Muscle of leg (tissue), 11 donors: ENCODE data around the gene SHC1. TPM values are rescaled to one million over a fixed set of nuclear protein-coding genes. Genes with fewer than 3 reads are reported as not detected.

Source experiments
- DNase-seq: peaks from one replicate; pipeline ENCODE4 v3.0.0; 2013
- H3K27ac ChIP-seq: one replicate; pipeline ENCODE4 v1.5.1; 2013; ENCODE audit warnings: mild to moderate bottlenecking, low read length, control low read depth
- H3K27me3 ChIP-seq: one replicate; pipeline ENCODE4 v1.6.1; 2013; ENCODE audit warnings: low read length; ENCODE audit not compliant: control insufficient read depth, insufficient read depth
- H3K36me3 ChIP-seq: one replicate; pipeline ENCODE4 v1.6.1; 2013; ENCODE audit warnings: low read length; ENCODE audit not compliant: control insufficient read depth, insufficient read depth
- H3K4me1 ChIP-seq: one replicate; pipeline ENCODE4 v1.6.1; 2013; ENCODE audit warnings: low read length; ENCODE audit not compliant: control insufficient read depth, insufficient read depth
- H3K4me3 ChIP-seq: one replicate; pipeline ENCODE4 v1.5.1; 2013; ENCODE audit warnings: low read length, control low read depth
- H3K9me3 ChIP-seq: replicated peaks from 2 replicates; pipeline ENCODE4 v1.6.1; 2013; ENCODE audit warnings: low read depth, low read length; ENCODE audit not compliant: control insufficient read depth
- WGBS: methylation state at CpG from one replicate; pipeline ENCODE4 v1.1.5; 2013; ENCODE audit warnings: missing lambda C conversion rate; ENCODE audit not compliant: insufficient coverage; 5-methylcytosine and 5-hydroxymethylcytosine counted together
- polyA plus RNA-seq, 8 donors: library from polyadenylated mRNA; unstranded; fragments of 120-200 nt; gene quantifications; one replicate each; pipeline versions ENCODE4 v1.2.1 to v1.2.3, GENCODE V29; 2013; ENCODE audit warnings: inconsistent platforms in 1 of 8, low replicate concordance in 1 of 8; ENCODE audit not compliant: insufficient read length in 8 of 8, insufficient read depth in 1 of 8
- total RNA-seq: library from RNA; stranded (reverse); fragments of 120-200 nt; gene quantifications from one replicate; pipeline ENCODE4 v1.2.4, GENCODE V29; 2013

SHC1 gene
- total and polyA plus RNA-seq, 9 donors: 59.3 to 118 (median 90.1) TPM

- no peaks in the 10 kb centered on the region for H3K27me3 ChIP-seq
- WGBS: 0% methylated on average over 11 of the region's 18 CpGs
- no peaks in the 10 kb centered on the region for H3K9me3 ChIP-seq
- peaks cover 73% of the 10 kb centered on the region for H3K4me1 ChIP-seq
- DNase-seq: peak; percentile 99
- H3K36me3 ChIP-seq: peaks cover 42% of the 10 kb centered on the region
- H3K4me3 ChIP-seq: peak within 1 kb of the TSS; percentile 65
- peak within 1 kb of the TSS; percentile 96 for H3K27ac ChIP-seq
Measured at GRCh38 chr1:154955718-154956543, 14.6 kb downstream of the SHC1 start, which contains the start of gene PBXIP1. Gene PBXIP1 (minus strand): TSS chr1:154956099. CDS start chr1:154953721, 2,378 bp downstream.

GRCh38 chr1:154955039-154955717 is 15.4 kb downstream of the SHC1 start:
- peak overlapping the region; percentile 65 for H3K4me3 ChIP-seq
- no peaks in the 10 kb centered on the region for H3K27me3 ChIP-seq
- WGBS: 12% methylated on average over 2 of the region's 4 CpGs
- H3K9me3 ChIP-seq: no peaks in the 10 kb centered on the region
- peaks cover 67% of the 10 kb centered on the region for H3K4me1 ChIP-seq
- H3K27ac ChIP-seq: peak overlapping the region; percentile 96
- DNase-seq: peak; percentile 84
- H3K36me3 ChIP-seq: peaks cover 47% of the 10 kb centered on the region

- peaks cover 44% of the 10 kb centered on the region for H3K36me3 ChIP-seq
- H3K4me1 ChIP-seq: peaks cover 64% of the 10 kb centered on the region
- WGBS: no CpG with 5 or more reads among the region's 3 CpGs
- peak overlapping the region; percentile 96 for H3K27ac ChIP-seq
- H3K4me3 ChIP-seq: peak overlapping the region; percentile 65
- H3K27me3 ChIP-seq: no peaks in the 10 kb centered on the region
- no peak for DNase-seq
- no peaks in the 10 kb centered on the region for H3K9me3 ChIP-seq
Measured at GRCh38 chr1:154954541-154954940, 16.0 kb downstream of the SHC1 start.

- H3K9me3 ChIP-seq: no peaks in the 10 kb centered on the region
- H3K27me3 ChIP-seq: no peaks in the 10 kb centered on the region
- peaks cover 60% of the 10 kb centered on the region for H3K4me1 ChIP-seq
- 92% methylated on average over 2 of the region's 2 CpGs for WGBS
- no peak overlapping the region for H3K4me3 ChIP-seq
- DNase-seq: no peak
- peaks cover 38% of the 10 kb centered on the region for H3K36me3 ChIP-seq
- no peak overlapping the region for H3K27ac ChIP-seq
Measured at GRCh38 chr1:154953611-154954038, 16.9 kb downstream of the SHC1 start.

- H3K27ac ChIP-seq: peak overlapping the region; percentile 56
- peaks cover 50% of the 10 kb centered on the region for H3K4me1 ChIP-seq
- H3K36me3 ChIP-seq: peaks cover 38% of the 10 kb centered on the region
- no peak overlapping the region for H3K4me3 ChIP-seq
- H3K27me3 ChIP-seq: no peaks in the 10 kb centered on the region
- 90% methylated on average over 5 of the region's 6 CpGs for WGBS
- no peak for DNase-seq
- no peaks in the 10 kb centered on the region for H3K9me3 ChIP-seq
Measured at GRCh38 chr1:154952664-154953063, 17.9 kb downstream of the SHC1 start.

- WGBS: 58% methylated on average over 10 of the region's 15 CpGs
- Histone ChIP-seq H3K4me1 (peaks cover 44% of the 10 kb centered on the region), H3K27me3 (no peaks in the 10 kb centered on the region), H3K9me3 (no peaks in the 10 kb centered on the region), H3K36me3 (peaks cover 43% of the 10 kb centered on the region), H3K4me3 (no peak overlapping the region), H3K27ac (peak overlapping the region; percentile 56)
- DNase-seq: no peak
Measured at GRCh38 chr1:154951901-154952657, 18.5 kb downstream of the SHC1 start.

- H3K4me1 ChIP-seq: peaks cover 42% of the 10 kb centered on the region
- 89% methylated on average over 6 of the region's 11 CpGs for WGBS
- H3K36me3 ChIP-seq: peaks cover 62% of the 10 kb centered on the region
- H3K4me3 ChIP-seq: no peak overlapping the region
- no peak for DNase-seq
- no peaks in the 10 kb centered on the region for H3K27me3 ChIP-seq
- H3K27ac ChIP-seq: no peak overlapping the region
- no peaks in the 10 kb centered on the region for H3K9me3 ChIP-seq
Measured at GRCh38 chr1:154948079-154948478, 22.5 kb downstream of the SHC1 start.

GRCh38 chr1:154945962-154946850 is 24.3 kb downstream of the SHC1 start:
- Histone ChIP-seq H3K36me3 (peaks cover 54% of the 10 kb centered on the region), H3K27ac (no peak overlapping the region), H3K4me3 (no peak overlapping the region), H3K9me3 (no peaks in the 10 kb centered on the region), H3K4me1 (peaks cover 44% of the 10 kb centered on the region), H3K27me3 (no peaks in the 10 kb centered on the region)
- no peak for DNase-seq
- 76% methylated on average over 14 of the region's 17 CpGs for WGBS

GRCh38 chr1:154945160-154945961 is 25.2 kb downstream of the SHC1 start:
- no peak for DNase-seq

More at GRCh38 chr1:154945160-154945961, 25.2 kb downstream of the SHC1 start:
- H3K9me3 ChIP-seq: no peaks in the 10 kb centered on the region
- no peak overlapping the region for H3K27ac ChIP-seq
- no peaks in the 10 kb centered on the region for H3K27me3 ChIP-seq
- 88% methylated on average over 12 of the region's 15 CpGs for WGBS
- peaks cover 46% of the 10 kb centered on the region for H3K36me3 ChIP-seq
- H3K4me1 ChIP-seq: peaks cover 52% of the 10 kb centered on the region
- no peak overlapping the region for H3K4me3 ChIP-seq
